Right atrium auricular region (tissue), 2 donors: ENCODE results near the gene ST8SIA3. TPM values are rescaled to one million over a fixed set of nuclear protein-coding genes. Genes with fewer than 3 reads are reported as not detected.

Experiments used
- DNase-seq: peaks from one replicate; pipeline ENCODE4 v3.0.0-alpha.2; 2019; ENCODE audit warnings: low spot score
- H3K27ac ChIP-seq, 2 donors: fragments of 200-600 bp; sonication (generic); 1 replicate in 1 of 2; 2 replicates in 1 of 2; pipeline ENCODE4 v1.5.1; 2016 to 2019
- H3K27me3 ChIP-seq, 2 donors: fragments of 200-600 bp; sonication (generic); one replicate each; pipeline versions ENCODE4 v1.5.1 to v1.6.0; 2017 to 2019
- H3K36me3 ChIP-seq: fragments of 200-600 bp; sonication (generic); one replicate; pipeline ENCODE4 v1.5.1; 2016
- H3K4me1 ChIP-seq, 2 donors: fragments of 200-600 bp; sonication (generic); one replicate each; pipeline versions ENCODE4 v1.5.1 to v1.6.0; 2017 to 2019
- H3K4me3 ChIP-seq, 2 donors: fragments of 200-600 bp; sonication (generic); 1 replicate in 1 of 2; 2 replicates in 1 of 2; pipeline ENCODE4 v1.5.1; 2017 to 2019; ENCODE audit warnings: mild to moderate bottlenecking in 1 of 2, moderate library complexity in 1 of 2
- H3K9me3 ChIP-seq, 2 donors: fragments of 200-600 bp; sonication (generic); one replicate each; pipeline ENCODE4 v1.5.1; 2019
- total RNA-seq, 2 donors: library from RNA; depleted of rRNA; stranded (reverse); fragments of >200 nt; gene quantifications; one replicate each; pipeline ENCODE4 v1.1.0, GENCODE V29; 2016
- TF ChIP-seq, protein P1 (sequence below), 2 donors: fragments of 200-600 bp; sonication (generic); IDR thresholded peaks; one replicate each; pipeline ENCODE4 v1.5.1; 2019; ENCODE audit warnings: antibody characterized with exemption in 2 of 2

The ST8SIA3 gene, protein sequence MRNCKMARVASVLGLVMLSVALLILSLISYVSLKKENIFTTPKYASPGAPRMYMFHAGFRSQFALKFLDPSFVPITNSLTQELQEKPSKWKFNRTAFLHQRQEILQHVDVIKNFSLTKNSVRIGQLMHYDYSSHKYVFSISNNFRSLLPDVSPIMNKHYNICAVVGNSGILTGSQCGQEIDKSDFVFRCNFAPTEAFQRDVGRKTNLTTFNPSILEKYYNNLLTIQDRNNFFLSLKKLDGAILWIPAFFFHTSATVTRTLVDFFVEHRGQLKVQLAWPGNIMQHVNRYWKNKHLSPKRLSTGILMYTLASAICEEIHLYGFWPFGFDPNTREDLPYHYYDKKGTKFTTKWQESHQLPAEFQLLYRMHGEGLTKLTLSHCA
- not detected for total RNA-seq

DNA sequence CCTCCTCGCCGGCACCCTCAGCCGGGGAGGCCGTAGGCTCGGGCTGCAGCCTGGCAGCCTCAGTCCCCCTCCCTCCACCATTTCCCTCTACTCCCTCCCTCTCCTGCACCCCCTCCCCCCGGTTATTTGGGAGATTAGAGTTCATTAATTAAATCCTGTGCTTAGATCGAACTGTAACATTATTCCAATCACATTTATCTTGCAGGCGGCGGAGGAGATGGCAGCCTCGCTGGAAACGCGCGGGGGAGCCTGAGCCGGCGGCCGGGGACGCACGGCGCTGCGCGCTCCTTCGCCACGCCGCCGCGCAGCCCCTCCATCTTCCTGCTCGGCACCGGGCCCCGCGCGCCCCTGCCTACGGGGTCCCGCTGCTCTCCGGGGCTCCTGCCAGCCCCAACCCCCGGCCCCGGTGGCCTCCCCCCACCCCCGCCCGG, at the start of gene ST8SIA3:
Gene ST8SIA3, plus strand, starts transcription at position 287 of the 431 bp plus-strand sequence. CDS start 290 bp downstream, outside the sequence.
- DNase-seq, result no peak
- Histone ChIP-seq H3K27me3 (peaks cover 6 to 18% of the 10 kb centered on the region in 2 donors), H3K4me1 (peaks cover 0 to 16% of the 10 kb centered on the region in 2 donors), H3K36me3 (no peaks in the 10 kb centered on the region), H3K27ac (no peak within 1 kb of the TSS), H3K4me3 (peak within 1 kb of the TSS in 1 of 2 donors; percentile 9), H3K9me3 (no peaks in the 10 kb centered on the region)
- TF ChIP-seq, protein P1, sequence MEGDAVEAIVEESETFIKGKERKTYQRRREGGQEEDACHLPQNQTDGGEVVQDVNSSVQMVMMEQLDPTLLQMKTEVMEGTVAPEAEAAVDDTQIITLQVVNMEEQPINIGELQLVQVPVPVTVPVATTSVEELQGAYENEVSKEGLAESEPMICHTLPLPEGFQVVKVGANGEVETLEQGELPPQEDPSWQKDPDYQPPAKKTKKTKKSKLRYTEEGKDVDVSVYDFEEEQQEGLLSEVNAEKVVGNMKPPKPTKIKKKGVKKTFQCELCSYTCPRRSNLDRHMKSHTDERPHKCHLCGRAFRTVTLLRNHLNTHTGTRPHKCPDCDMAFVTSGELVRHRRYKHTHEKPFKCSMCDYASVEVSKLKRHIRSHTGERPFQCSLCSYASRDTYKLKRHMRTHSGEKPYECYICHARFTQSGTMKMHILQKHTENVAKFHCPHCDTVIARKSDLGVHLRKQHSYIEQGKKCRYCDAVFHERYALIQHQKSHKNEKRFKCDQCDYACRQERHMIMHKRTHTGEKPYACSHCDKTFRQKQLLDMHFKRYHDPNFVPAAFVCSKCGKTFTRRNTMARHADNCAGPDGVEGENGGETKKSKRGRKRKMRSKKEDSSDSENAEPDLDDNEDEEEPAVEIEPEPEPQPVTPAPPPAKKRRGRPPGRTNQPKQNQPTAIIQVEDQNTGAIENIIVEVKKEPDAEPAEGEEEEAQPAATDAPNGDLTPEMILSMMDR (IDR thresholded peaks at IDR 0.05), result no peak

DNA sequence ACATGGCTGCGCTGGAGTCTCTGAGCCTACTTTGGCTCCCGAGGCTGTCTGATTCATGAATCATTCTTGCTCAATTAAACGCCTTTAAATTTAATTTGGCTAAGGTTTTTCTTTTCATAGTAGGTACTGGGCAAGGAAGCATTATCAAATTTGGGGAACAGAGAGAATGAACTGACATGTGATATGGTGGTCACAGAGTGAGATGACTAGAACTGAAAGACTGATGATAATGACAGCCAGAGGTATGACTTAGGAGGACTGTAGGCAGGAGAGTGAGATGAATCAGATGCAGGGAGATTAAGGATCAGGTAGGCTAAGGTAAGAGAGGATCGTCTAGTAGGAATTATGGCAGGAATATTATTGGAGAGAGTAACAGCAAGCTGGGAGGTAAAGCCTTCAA, 40.9 kb upstream of the ST8SIA3 start:
- Histone ChIP-seq H3K4me1 (no peaks in the 10 kb centered on the region), H3K36me3 (no peaks in the 10 kb centered on the region), H3K9me3 (no peaks in the 10 kb centered on the region), H3K27me3 (no peaks in the 10 kb centered on the region), H3K4me3 (no peak overlapping the region), H3K27ac (no peak overlapping the region)
- DNase-seq, result no peak
- TF ChIP-seq, protein P1 (IDR thresholded peaks at IDR 0.05), result no peak

DNA sequence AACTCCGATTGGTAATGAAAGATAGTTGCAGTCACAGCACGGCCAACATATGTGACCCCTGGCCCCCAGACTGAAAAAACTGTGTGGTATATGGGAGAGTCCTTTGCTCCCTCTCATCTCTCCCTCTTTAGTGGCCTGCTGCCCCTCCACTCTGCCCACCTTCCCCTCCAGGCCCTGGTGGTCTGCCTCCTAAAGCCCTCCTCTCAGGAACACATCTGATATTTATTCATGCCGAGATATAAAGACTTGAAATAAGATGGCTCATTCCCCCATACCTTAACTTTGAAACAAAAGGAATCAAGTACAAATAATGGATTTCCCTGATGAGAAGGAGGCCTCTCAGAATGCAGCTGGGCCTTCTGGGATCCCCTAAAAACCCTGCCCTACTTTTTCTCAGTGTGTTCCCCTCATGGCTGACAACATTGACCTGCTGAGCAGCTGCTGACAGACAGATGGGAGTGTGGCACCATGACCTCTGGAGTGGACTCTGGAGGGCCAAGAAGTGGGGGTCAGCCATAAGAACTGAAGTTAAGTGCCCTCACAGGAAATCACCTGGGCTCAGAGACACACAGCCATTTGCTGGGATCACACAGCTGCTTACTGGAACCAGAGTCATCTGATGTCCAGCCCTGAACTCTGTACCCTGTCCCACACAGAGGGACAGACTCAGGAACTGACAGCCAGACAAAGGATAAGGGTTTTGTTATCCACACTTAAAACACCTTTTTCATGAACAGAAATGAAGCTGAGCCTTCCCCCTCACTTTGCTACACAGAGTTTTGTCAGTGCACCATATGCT, 39.8 kb upstream of the ST8SIA3 start:
- DNase-seq, result no peak
- Histone ChIP-seq H3K36me3 (no peaks in the 10 kb centered on the region), H3K27ac (no peak overlapping the region), H3K27me3 (no peaks in the 10 kb centered on the region), H3K4me3 (no peak overlapping the region), H3K9me3 (no peaks in the 10 kb centered on the region), H3K4me1 (no peaks in the 10 kb centered on the region)
- TF ChIP-seq, protein P1 (IDR thresholded peaks at IDR 0.05), result no peak

DNA sequence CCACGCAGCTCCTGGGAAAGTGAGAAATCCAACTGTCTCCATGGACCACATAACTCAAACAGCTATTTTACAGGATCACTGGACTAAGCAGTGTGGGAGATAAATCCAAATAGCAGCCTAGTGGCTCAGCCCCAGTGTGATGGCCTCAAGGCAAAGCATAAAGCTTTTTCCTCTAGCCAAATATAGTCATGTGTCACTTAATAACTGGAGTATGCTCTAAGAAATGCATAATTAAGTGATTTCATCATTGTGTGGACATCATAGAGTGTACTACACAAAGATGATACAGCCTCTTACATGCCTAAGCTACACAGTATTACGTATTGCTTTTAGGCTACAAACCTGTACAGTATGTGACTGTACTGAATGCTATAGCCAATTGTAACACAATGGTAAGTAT, 31.8 kb upstream of the ST8SIA3 start:
- Histone ChIP-seq H3K27ac (no peak overlapping the region), H3K9me3 (no peaks in the 10 kb centered on the region), H3K4me1 (no peaks in the 10 kb centered on the region), H3K27me3 (no peaks in the 10 kb centered on the region), H3K4me3 (no peak overlapping the region), H3K36me3 (no peaks in the 10 kb centered on the region)
- TF ChIP-seq, protein P1 (IDR thresholded peaks at IDR 0.05), result no peak
- no peak for DNase-seq

DNA sequence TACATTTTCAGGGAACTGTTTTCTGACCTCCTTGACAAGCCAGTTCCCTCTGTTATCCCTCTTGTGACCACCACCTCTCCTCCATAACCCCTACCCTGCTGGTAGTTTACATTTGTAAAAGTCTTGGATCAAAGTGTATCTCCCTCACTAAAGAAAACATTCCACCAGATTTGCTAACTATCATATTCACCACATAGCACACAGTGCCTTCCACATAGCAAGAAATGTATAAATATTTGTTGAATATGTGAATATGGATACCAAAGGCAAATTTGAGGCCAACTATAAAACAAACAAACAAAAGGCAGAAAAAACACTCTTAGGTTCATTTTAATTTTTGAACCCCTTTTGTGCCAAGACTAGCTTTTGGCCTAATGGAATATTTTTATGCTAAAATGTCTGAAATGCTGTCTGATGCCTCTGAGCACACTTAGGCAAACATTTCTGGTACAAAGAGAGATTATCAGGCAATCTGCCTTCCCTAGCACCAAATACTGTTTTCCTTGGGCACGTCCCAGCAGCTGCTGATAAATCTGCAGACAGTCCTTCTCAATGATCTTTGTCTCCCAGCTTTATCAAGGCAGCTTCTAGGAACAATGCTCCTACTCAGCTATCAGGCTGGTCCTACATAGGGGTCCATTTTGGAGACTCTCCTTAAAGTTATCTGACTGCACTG, 26.7 kb upstream of the ST8SIA3 start:
- no peaks in the 10 kb centered on the region for H3K36me3 ChIP-seq
- no peak for DNase-seq
- no peaks in the 10 kb centered on the region for H3K4me1 ChIP-seq
- no peak overlapping the region for H3K27ac ChIP-seq
- H3K4me3 ChIP-seq, result no peak overlapping the region
- H3K27me3 ChIP-seq, result no peaks in the 10 kb centered on the region
- TF ChIP-seq, protein P1 (IDR thresholded peaks at IDR 0.05), result no peak
- no peaks in the 10 kb centered on the region for H3K9me3 ChIP-seq
